ENCODE data around the gene E4F1. TPM values are rescaled to one million over a fixed set of nuclear protein-coding genes. Genes with fewer than 3 reads are reported as not detected.

E4F1 gene
- total and polyA plus RNA-seq, 7 donors, result 11.1 to 22.9 (median 16.8) TPM

GRCh38 chr16:2183671-2184070 is 39.7 kb upstream of the E4F1 start:
- 86 to 88% (median 87%) methylated on average over 23 to 30 of the region's 30 CpGs for WGBS, 3 donors
- Histone ChIP-seq H3K27me3 (ENCODE audit: insufficient read depth in 3 of 3, low read length in 2 of 3) (no peaks in the 10 kb centered on the region), H3K4me1 (no peaks in the 10 kb centered on the region), H3K9me3 (no peaks in the 10 kb centered on the region), H3K4me3 (no peak overlapping the region), H3K27ac (no peak overlapping the region), H3K36me3 (ENCODE audit: insufficient read depth in 1 of 2, low read depth in 1 of 2) (no peaks in the 10 kb centered on the region)
- DNase-seq, result no peak
- intact Hi-C loops (cut with DNase I), result no loop called here
- no peak for TF ChIP-seq CTCF (IDR thresholded peaks at IDR 0.05)
- no peak for ATAC-seq

DNA sequence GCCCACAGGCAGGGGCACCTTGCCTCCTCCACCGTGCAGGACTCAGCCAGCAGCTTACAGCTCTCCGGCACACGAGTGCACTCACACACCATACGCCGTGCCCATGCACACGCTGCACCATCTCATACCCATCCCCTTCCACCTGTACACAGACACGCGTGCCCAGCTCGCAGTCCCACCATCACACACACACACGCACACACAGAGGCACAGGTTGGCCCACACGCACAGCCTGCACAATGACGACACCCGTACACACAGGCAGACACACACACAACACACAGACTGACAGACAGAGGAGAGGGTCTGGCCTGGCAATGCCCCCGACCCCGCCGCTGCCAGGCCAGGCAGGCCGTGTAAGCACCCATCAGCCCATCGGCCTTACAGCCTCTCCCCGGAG is 39.0 kb upstream of the E4F1 start:
- no peaks in the 10 kb centered on the region for H3K9me3 ChIP-seq
- no peak for TF ChIP-seq CTCF (IDR thresholded peaks at IDR 0.05)
- intact Hi-C loops (cut with DNase I), result no loop called here
- H3K36me3 ChIP-seq (ENCODE audit: insufficient read depth in 1 of 2, low read depth in 1 of 2), result no peaks in the 10 kb centered on the region
- H3K4me1 ChIP-seq, result no peaks in the 10 kb centered on the region
- WGBS, 3 donors, result 83 to 91% (median 85%) methylated on average over 19 of the region's 19 CpGs
- ATAC-seq (no peak), DNase-seq (no peak)
- no peak overlapping the region for H3K27ac ChIP-seq
- no peaks in the 10 kb centered on the region for H3K27me3 ChIP-seq (ENCODE audit: insufficient read depth in 3 of 3, low read length in 2 of 3)
- H3K4me3 ChIP-seq, result no peak overlapping the region

GRCh38 chr16:2184962-2185361 is 38.4 kb upstream of the E4F1 start:
- ATAC-seq (no peak), DNase-seq (no peak)
- Histone ChIP-seq H3K4me1 (no peaks in the 10 kb centered on the region), H3K27ac (no peak overlapping the region), H3K4me3 (no peak overlapping the region), H3K9me3 (no peaks in the 10 kb centered on the region), H3K36me3 (ENCODE audit: insufficient read depth in 1 of 2, low read depth in 1 of 2) (no peaks in the 10 kb centered on the region), H3K27me3 (ENCODE audit: insufficient read depth in 3 of 3, low read length in 2 of 3) (no peaks in the 10 kb centered on the region)
- 73 to 86% (median 85%) methylated on average over 20 of the region's 20 CpGs for WGBS, 3 donors
- no peak for TF ChIP-seq CTCF (IDR thresholded peaks at IDR 0.05)
- intact Hi-C loops (cut with DNase I), result no loop called here

GRCh38 chr16:2186064-2186463 is 37.3 kb upstream of the E4F1 start:
- DNase-seq, result no peak
- 84 to 88% (median 84%) methylated on average over 13 of the region's 13 CpGs for whole genome bisulfite sequencing, 3 donors

More at GRCh38 chr16:2186064-2186463, 37.3 kb upstream of the E4F1 start:
- no peaks in the 10 kb centered on the region for H3K4me1 ChIP-seq
- H3K36me3 ChIP-seq (ENCODE audit: insufficient read depth in 1 of 2, low read depth in 1 of 2), result no peaks in the 10 kb centered on the region
- ATAC-seq, result no peak
- TF ChIP-seq CTCF (IDR thresholded peaks at IDR 0.05), result no peak
- H3K27ac ChIP-seq, result no peak overlapping the region
- no peak overlapping the region for H3K4me3 ChIP-seq
- H3K27me3 ChIP-seq (ENCODE audit: insufficient read depth in 3 of 3, low read length in 2 of 3), result no peaks in the 10 kb centered on the region
- intact Hi-C loops (cut with DNase I), result no loop called here
- no peaks in the 10 kb centered on the region for H3K9me3 ChIP-seq

All from psoas muscle (tissue), 8 donors.